SU-DHL-6 (cell line): ENCODE results near the gene MTERF1.

Experiments
- CTCF ChIP-seq: fragments of 200-600 bp; sonication (generic); IDR thresholded peaks from one replicate; pipeline ENCODE4 v1.5.1; 2017; ENCODE audit warnings: antibody characterized with exemption, mild to moderate bottlenecking, low read length, moderate library complexity; ENCODE audit not compliant: insufficient read depth, poor library complexity, severe bottlenecking
- EZH2phosphoT487 ChIP-seq: fragments of 200-600 bp; sonication (generic), shearing (Covaris generic); conservative IDR thresholded peaks from 2 replicates; pipeline ENCODE4 v1.6.1; 2018; ENCODE audit warnings: mild to moderate bottlenecking, antibody characterized with exemption, low read length, moderate library complexity, mixed read lengths

DNA sequence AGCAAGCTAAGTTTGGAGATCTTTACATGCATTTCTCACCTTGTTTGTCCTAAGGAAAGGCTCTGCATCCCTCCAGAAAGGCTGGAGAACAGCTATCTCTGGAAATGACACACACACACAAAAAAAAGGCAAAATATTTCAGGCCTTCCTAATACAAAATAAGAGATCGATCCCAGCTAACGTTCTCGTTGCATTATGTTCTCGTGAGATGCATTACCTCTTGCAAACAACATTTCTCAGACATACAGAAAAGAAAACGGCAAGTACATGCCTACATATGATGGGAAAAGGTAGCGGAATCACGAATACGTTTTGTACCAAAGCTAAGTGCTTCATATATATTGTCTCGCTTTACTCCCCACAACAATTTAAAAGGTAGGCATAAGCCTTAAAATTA lies 488 bp downstream of the MTERF1 start:
- TF ChIP-seq CTCF = no peak
- TF ChIP-seq EZH2phosphoT487 = no peak
